GM12878 (cell line): ENCODE data around the gene GJB6. TPM values are rescaled to one million over a fixed set of nuclear protein-coding genes. Genes with fewer than 3 reads are reported as not detected.

ENCODE experiments used
- ATAC-seq: fragments of 200-7000 bp; cut with Tn5 transposase; 3 replicates; pipeline ENCODE4 v1.9.1; 2020; ENCODE audit warnings: mild to moderate bottlenecking, moderate library complexity
- BruUV-seq: library from RNA; stranded (reverse); fragments of 400-500 nt; replicated peaks from 2 replicates; lab custom pipeline; 2021; lab: Mats Ljungman, UMichigan
- CTCF ChIA-PET: fragments of 300-600 bp; sonication (Branson Sonifier 250); formaldehyde crosslinking; extraction: SDS; loops from one replicate; lab custom pipeline; 2021; ENCODE audit warnings: inconsistent platforms; lab: Yijun Ruan, JAX
- POLR2A ChIA-PET: fragments of 350-600 bp; formaldehyde crosslinking; extraction: SDS; loops from one replicate; lab custom pipeline; 2021; ENCODE audit warnings: inconsistent platforms; lab: Charles Lee
- RAD21 ChIA-PET: fragments of 300-600 bp; sonication (Branson Sonifier 250); formaldehyde crosslinking; loops from one replicate; lab custom pipeline; 2023; ENCODE audit warnings: antibody characterized with exemption; ENCODE audit not compliant: unreplicated experiment; lab: Charles Lee
- SMC1A ChIA-PET: fragments of 300-600 bp; sonication (Branson Sonifier 250); formaldehyde crosslinking; loops from one replicate; lab custom pipeline; 2023; ENCODE audit not compliant: unreplicated experiment, uncharacterized antibody; lab: Charles Lee
- DNase-seq: peaks from one replicate; pipeline ENCODE4 v3.0.0-alpha.2; 2011; ENCODE audit warnings: low read depth, low spot score
- FAIRE-seq: peaks from 3 replicates; lab custom pipeline; 2011; peaks lifted over from hg19 to GRCh38; lab: Jason Lieb, UNC
- H2AFZ ChIP-seq: 2 replicates; pipeline ENCODE4 v1.6.0; 2011; ENCODE audit warnings: low read depth, low read length, control low read depth; ENCODE audit not compliant: control insufficient read depth
- H3K27ac ChIP-seq: 2 replicates; pipeline ENCODE4 v1.5.1; 2011; ENCODE audit warnings: control low read depth; ENCODE audit not compliant: control insufficient read depth, insufficient read depth
- H3K27me3 ChIP-seq, 2 experiments: replicated peaks in 1 of 2; 2 replicates each; pipeline versions ENCODE4 v1.6.0 to v1.6.1; 2011; ENCODE audit warnings: low read length in 1 of 2; ENCODE audit not compliant: control insufficient read depth in 2 of 2, insufficient read depth in 2 of 2
- H3K36me3 ChIP-seq, 2 experiments: 2 replicates each; pipeline ENCODE4 v1.5.1; 2011; ENCODE audit warnings: low read length in 1 of 2; ENCODE audit not compliant: control insufficient read depth in 2 of 2, insufficient read depth in 2 of 2
- H3K4me1 ChIP-seq: 2 replicates; pipeline ENCODE4 v1.6.1; 2011; ENCODE audit warnings: mild to moderate bottlenecking, low read length, moderate library complexity, mixed read lengths; ENCODE audit not compliant: control insufficient read depth, insufficient read depth
- H3K4me2 ChIP-seq: 2 replicates; pipeline ENCODE4 v1.6.0; 2011; ENCODE audit warnings: control low read depth; ENCODE audit not compliant: control insufficient read depth, insufficient read depth
- H3K4me3 ChIP-seq: fragments of 200-600 bp; sonication (generic); 2 replicates; pipeline ENCODE4 v1.5.1; 2016
- H3K79me2 ChIP-seq: 2 replicates; pipeline ENCODE4 v1.6.0; 2011; ENCODE audit warnings: low read length; ENCODE audit not compliant: control insufficient read depth, insufficient read depth
- H3K9ac ChIP-seq: 2 replicates; pipeline ENCODE4 v1.8.0; 2011; ENCODE audit warnings: low read length, control low read depth, mixed read lengths; ENCODE audit not compliant: control insufficient read depth, insufficient read depth
- H3K9me3 ChIP-seq: replicated peaks from 3 replicates; pipeline ENCODE4 v1.5.1; 2011; ENCODE audit warnings: mild to moderate bottlenecking, low read length; ENCODE audit not compliant: control insufficient read depth, insufficient read depth
- H4K20me1 ChIP-seq: 2 replicates; pipeline ENCODE4 v1.6.0; 2011; ENCODE audit not compliant: control insufficient read depth, insufficient read depth
- ASH2L ChIP-seq: fragments of 300-600, 200-600 bp; sonication (generic); IDR thresholded peaks from 2 replicates; pipeline ENCODE4 v1.6.1; 2017; ENCODE audit warnings: low read depth, mild to moderate bottlenecking, borderline replicate concordance
- BCL11A ChIP-seq: IDR thresholded peaks from 2 replicates; pipeline ENCODE4 v1.6.1; 2011; ENCODE audit warnings: low read depth, low read length
- ESRRA ChIP-seq: IDR thresholded peaks from 2 replicates; pipeline ENCODE4 v1.6.1; 2012; ENCODE audit warnings: mild to moderate bottlenecking, low read length, improper control_type of control experiment
- WGBS: methylation state at CpG from one replicate; pipeline ENCODE4 v1.1.6; 2016; ENCODE audit warnings: low lambda C conversion rate; ENCODE audit not compliant: insufficient replicate concordance, insufficient coverage; ENCODE audit errors: missing lambda C conversion rate; 5-methylcytosine and 5-hydroxymethylcytosine counted together
- in situ Hi-C: fragments of 300-500 bp; cut with MboI; formaldehyde crosslinking; loops from 9 replicates; pipeline ENCODE4 v1.14.3; 2018; ENCODE audit warnings: mixed read lengths
- intact Hi-C: fragments of 100-400 bp; cut with micrococcal nuclease; formaldehyde crosslinking; loops from one replicate; pipeline ENCODE4 v1.14.2; 2022; ENCODE audit not compliant: unreplicated experiment
- polyA plus RNA-seq, 11 experiments: library from polyadenylated mRNA; depleted of rRNA in 4 of 11; unstranded in 6 of 11; stranded (reverse) in 5 of 11; fragments of >200 nt; fragmentation: Nextera tagmentation in 4 of 11; fragmentation: Illumina TruSeq in 1 of 11; extraction: Ambion mirVana in 4 of 11; extraction: Trizol in 1 of 11; gene quantifications; 1 replicate in 1 of 11; 2 replicates in 10 of 11; pipeline versions ENCODE4 v1.2.1 to v1.2.3, GENCODE V29; 2011 to 2016; ENCODE audit warnings: inconsistent platforms in 2 of 11, missing spikeins in 2 of 11, low read depth in 1 of 11
- total RNA-seq, 4 experiments: library from RNA; depleted of rRNA in 3 of 4; stranded (reverse); fragments of >200 nt in 3 of 4; fragmentation: Illumina TruSeq in 1 of 4; extraction: Trizol in 1 of 4; gene quantifications; 2 replicates each; pipeline versions ENCODE4 v1.2.1 to v1.2.3, GENCODE V29; 2013 to 2021
- TF ChIP-seq, protein P1 (sequence below): IDR thresholded peaks from 2 replicates; pipeline ENCODE4 v1.6.1; 2012; ENCODE audit warnings: mild to moderate bottlenecking, low read depth, low read length

GJB6 gene
- total and polyA plus RNA-seq, 10 of the 15 experiments (the other 5 are each of a cell fraction or from before 2014, with no cell fraction given), result 0.03 TPM; not detected in 9

DNA sequence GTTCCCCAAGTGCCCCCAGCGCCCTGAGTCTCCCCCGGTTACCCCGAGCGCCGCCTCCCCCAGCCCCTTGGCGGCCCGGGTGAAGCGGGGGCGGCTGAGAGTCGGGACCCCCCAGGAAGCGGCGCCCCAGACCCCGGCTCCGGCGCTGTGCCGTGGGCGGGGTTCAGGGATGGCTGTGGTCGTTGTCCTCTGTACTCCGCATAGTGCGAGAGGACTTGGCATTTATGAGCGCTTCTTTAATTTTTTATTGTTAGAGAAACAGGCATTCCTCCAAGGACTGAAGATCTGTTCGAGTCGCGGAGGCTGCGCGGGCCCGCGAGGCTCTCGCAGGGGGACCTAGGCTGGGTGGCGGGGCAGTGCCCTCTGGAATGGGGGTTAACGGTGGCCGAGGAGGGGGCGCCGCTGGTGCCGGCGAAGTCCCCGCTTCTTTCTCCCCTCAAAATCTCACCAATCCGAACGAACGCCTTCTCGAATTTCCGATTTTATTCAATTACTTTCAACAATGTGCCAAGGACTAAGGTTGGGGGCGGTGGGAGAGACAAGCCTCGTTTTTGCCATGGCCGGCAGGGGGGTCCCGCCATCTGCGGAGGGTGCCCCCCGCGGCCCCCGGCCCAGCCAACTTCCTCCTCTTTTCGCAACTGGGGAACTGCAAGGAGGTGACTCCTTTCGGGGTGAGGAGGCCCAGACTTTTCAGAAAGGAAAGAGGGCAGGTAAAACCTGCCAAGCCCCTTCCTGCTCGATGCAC is 38.8 kb downstream of the GJB6 start:
- Histone ChIP-seq H3K9me3 (no peaks in the 10 kb centered on the region), H2AFZ (no peak overlapping the region; the same call in 1 of the 2 replicates), H3K27me3 (peaks cover 7 to 25% of the 10 kb centered on the region in 2 experiments; a peak in 3 of 4 replicates), H3K27ac (no peak overlapping the region), H3K79me2 (no peaks in the 10 kb centered on the region), H3K36me3 (no peaks in the 10 kb centered on the region), H3K4me1 (peaks cover 12% of the 10 kb centered on the region), H3K9ac (peak overlapping the region; percentile 14), H4K20me1 (no peaks in the 10 kb centered on the region), H3K4me2 (peak overlapping the region; percentile 91), H3K4me3 (peak overlapping the region; percentile 70)
- in situ Hi-C loops (loop anchor here (25.0 kb wide), 1 partner anchor 644 kb away; no protein-coding TSS in a partner anchor), intact Hi-C loops (loop anchor here (5.0 kb wide), 1 partner anchor 219 kb away; no protein-coding TSS in a partner anchor)
- BruUV-seq, result no TSS peak
- POLR2A ChIA-PET, result no interaction called here
- ATAC-seq (peak; percentile 21), FAIRE-seq (no peak), DNase-seq (no peak)
- TF ChIP-seq, protein P1, sequence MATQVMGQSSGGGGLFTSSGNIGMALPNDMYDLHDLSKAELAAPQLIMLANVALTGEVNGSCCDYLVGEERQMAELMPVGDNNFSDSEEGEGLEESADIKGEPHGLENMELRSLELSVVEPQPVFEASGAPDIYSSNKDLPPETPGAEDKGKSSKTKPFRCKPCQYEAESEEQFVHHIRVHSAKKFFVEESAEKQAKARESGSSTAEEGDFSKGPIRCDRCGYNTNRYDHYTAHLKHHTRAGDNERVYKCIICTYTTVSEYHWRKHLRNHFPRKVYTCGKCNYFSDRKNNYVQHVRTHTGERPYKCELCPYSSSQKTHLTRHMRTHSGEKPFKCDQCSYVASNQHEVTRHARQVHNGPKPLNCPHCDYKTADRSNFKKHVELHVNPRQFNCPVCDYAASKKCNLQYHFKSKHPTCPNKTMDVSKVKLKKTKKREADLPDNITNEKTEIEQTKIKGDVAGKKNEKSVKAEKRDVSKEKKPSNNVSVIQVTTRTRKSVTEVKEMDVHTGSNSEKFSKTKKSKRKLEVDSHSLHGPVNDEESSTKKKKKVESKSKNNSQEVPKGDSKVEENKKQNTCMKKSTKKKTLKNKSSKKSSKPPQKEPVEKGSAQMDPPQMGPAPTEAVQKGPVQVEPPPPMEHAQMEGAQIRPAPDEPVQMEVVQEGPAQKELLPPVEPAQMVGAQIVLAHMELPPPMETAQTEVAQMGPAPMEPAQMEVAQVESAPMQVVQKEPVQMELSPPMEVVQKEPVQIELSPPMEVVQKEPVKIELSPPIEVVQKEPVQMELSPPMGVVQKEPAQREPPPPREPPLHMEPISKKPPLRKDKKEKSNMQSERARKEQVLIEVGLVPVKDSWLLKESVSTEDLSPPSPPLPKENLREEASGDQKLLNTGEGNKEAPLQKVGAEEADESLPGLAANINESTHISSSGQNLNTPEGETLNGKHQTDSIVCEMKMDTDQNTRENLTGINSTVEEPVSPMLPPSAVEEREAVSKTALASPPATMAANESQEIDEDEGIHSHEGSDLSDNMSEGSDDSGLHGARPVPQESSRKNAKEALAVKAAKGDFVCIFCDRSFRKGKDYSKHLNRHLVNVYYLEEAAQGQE, result no peak
- no peak for TF ChIP-seq BCL11A
- no peak for TF ChIP-seq ASH2L
- no peak for TF ChIP-seq ESRRA
- RAD21 ChIA-PET, result no interaction called here
- SMC1A ChIA-PET, result no interaction called here
- WGBS, result 5% methylated on average over 36 of the region's 53 CpGs
- CTCF ChIA-PET, result interaction anchor here (5.0 to 6.6 kb wide), 2 partner anchors 9 to 296 kb away, joined by 67 to 101 read pairs; no protein-coding TSS in a partner anchor
